HEK293T (cell line): ENCODE data around the gene ERI3.
A peak's percentile ranks its signal among the peaks of the same experiment; 100 is the strongest.

ENCODE experiments used
- CTCF ChIA-PET: fragments of 350-600 bp; formaldehyde crosslinking; extraction: SDS; loops from one replicate; lab custom pipeline; 2021; ENCODE audit warnings: antibody characterized with exemption, inconsistent platforms; lab: Yijun Ruan, JAX
- POLR2A ChIA-PET: fragments of 350-600 bp; formaldehyde crosslinking; extraction: SDS; loops from one replicate; lab custom pipeline; 2020; ENCODE audit warnings: antibody characterized with exemption, inconsistent platforms; lab: Yijun Ruan, JAX
- DNase-seq: peaks from one replicate; pipeline ENCODE4 v3.0.0; 2012; ENCODE audit warnings: mixed read lengths; ENCODE audit errors: extremely low spot score
- ARNT ChIP-seq: fragments of 450-650 bp; IDR thresholded peaks from 2 replicates; pipeline ENCODE4 v1.6.1; 2017; ENCODE audit warnings: mild to moderate bottlenecking
- BHLHE40 ChIP-seq: fragments of 450-650 bp; IDR thresholded peaks from 2 replicates; pipeline ENCODE4 v1.6.1; 2016; ENCODE audit warnings: mild to moderate bottlenecking, moderate library complexity, borderline replicate concordance
- CTBP1 ChIP-seq: fragments of 450-650 bp; IDR thresholded peaks from 2 replicates; pipeline ENCODE4 v1.6.1; 2016; ENCODE audit warnings: borderline replicate concordance
- ELF4 ChIP-seq: fragments of 450-650 bp; IDR thresholded peaks from 2 replicates; pipeline ENCODE4 v1.6.1; 2017; ENCODE audit warnings: antibody characterized with exemption
- FOXA1 ChIP-seq: fragments of 450-650 bp; IDR thresholded peaks from 2 replicates; pipeline ENCODE4 v1.6.1; 2016; ENCODE audit warnings: mild to moderate bottlenecking
- FOXK2 ChIP-seq: fragments of 450-650 bp; IDR thresholded peaks from 2 replicates; pipeline ENCODE4 v1.6.1; 2016; ENCODE audit warnings: mild to moderate bottlenecking
- FOXM1 ChIP-seq: fragments of 450-650 bp; IDR thresholded peaks from 2 replicates; pipeline ENCODE4 v1.6.1; 2017; ENCODE audit warnings: mild to moderate bottlenecking, borderline replicate concordance
- HDGF ChIP-seq: fragments of 450-650 bp; IDR thresholded peaks from 2 replicates; pipeline ENCODE4 v1.6.1; 2017; ENCODE audit warnings: antibody characterized with exemption, borderline replicate concordance
- L3MBTL2 ChIP-seq: fragments of 450-650 bp; conservative IDR thresholded peaks from 2 replicates; pipeline ENCODE4 v1.6.1; 2016; ENCODE audit warnings: mild to moderate bottlenecking
- LEF1 ChIP-seq: fragments of 450-650 bp; IDR thresholded peaks from 2 replicates; pipeline ENCODE4 v1.6.1; 2017; ENCODE audit warnings: mild to moderate bottlenecking, borderline replicate concordance
- NFRKB ChIP-seq: fragments of 450-650 bp; IDR thresholded peaks from 2 replicates; pipeline ENCODE4 v1.6.1; 2016; ENCODE audit warnings: mild to moderate bottlenecking, moderate library complexity
- PKNOX1 ChIP-seq: fragments of 450-650 bp; IDR thresholded peaks from 2 replicates; pipeline ENCODE4 v1.6.1; 2016
- SP1 ChIP-seq: fragments of 450-650 bp; IDR thresholded peaks from 2 replicates; pipeline ENCODE4 v1.6.1; 2017
- SUZ12 ChIP-seq: fragments of 450-650 bp; IDR thresholded peaks from 2 replicates; pipeline ENCODE4 v1.6.1; 2016; ENCODE audit warnings: mild to moderate bottlenecking
- TARDBP ChIP-seq: fragments of 450-650 bp; IDR thresholded peaks from 2 replicates; pipeline ENCODE4 v1.6.1; 2016
- ZNF384 ChIP-seq: fragments of 450-650 bp; IDR thresholded peaks from 2 replicates; pipeline ENCODE4 v1.6.1; 2016

Gene ERI3

GRCh38 chr1:44377925-44378784, 23.1 kb upstream of the ERI3 start:
- no peak; the same call in 1 of the 2 replicates for TF ChIP-seq LEF1
- TF ChIP-seq L3MBTL2: no peak
- no peak for TF ChIP-seq SUZ12
- TF ChIP-seq TARDBP: no peak
- no peak for TF ChIP-seq CTBP1
- no peak for TF ChIP-seq FOXM1
- no peak for TF ChIP-seq ARNT
- no peak for TF ChIP-seq ELF4
- no peak for TF ChIP-seq HDGF
- TF ChIP-seq NFRKB: no peak
- TF ChIP-seq ZNF384: no peak
- DNase-seq: peak; percentile 76
- ChIA-PET CTCF (interaction anchor here (0.6 to 1.8 kb wide), 22 partner anchors 9 to 478 kb away, joined by 3 to 18 read pairs (median 4); partner anchors contain the start of gene RNU5D-1), POLR2A (interaction anchor here (0.5 to 1.4 kb wide), 2 partner anchors 24 to 183 kb away, joined by 3 to 5 read pairs; no protein-coding TSS in a partner anchor)

GRCh38 chr1:44375547-44375946, 20.5 kb upstream of the ERI3 start:
- POLR2A ChIA-PET: no interaction called here

GRCh38 chr1:44371206-44371605, 16.1 kb upstream of the ERI3 start:
- TF ChIP-seq CTBP1 (no peak), SUZ12 (no peak), PKNOX1 (no peak), LEF1 (no peak), FOXM1 (no peak), L3MBTL2 (no peak), ZNF384 (no peak), ARNT (no peak), FOXK2 (no peak), SP1 (no peak), HDGF (no peak), FOXA1 (no peak), ELF4 (no peak), TARDBP (no peak), BHLHE40 (no peak), NFRKB (no peak)
- DNase-seq: no peak
- POLR2A ChIA-PET: no interaction called here
- CTCF ChIA-PET: no interaction called here

More at GRCh38 chr1:44375547-44375946, 20.5 kb upstream of the ERI3 start:
- DNase-seq: no peak
- TF ChIP-seq ELF4: no peak
- no peak for TF ChIP-seq SP1
- no peak for TF ChIP-seq HDGF
- no peak for TF ChIP-seq ZNF384
- no peak for TF ChIP-seq BHLHE40
- CTCF ChIA-PET: no interaction called here

GRCh38 chr1:44368471-44369151, 13.6 kb upstream of the ERI3 start:
- POLR2A ChIA-PET: no interaction called here
- TF ChIP-seq FOXA1: no peak
- TF ChIP-seq SUZ12: no peak
- TF ChIP-seq FOXM1: no peak
- TF ChIP-seq FOXK2: no peak
- DNase-seq: no peak
- CTCF ChIA-PET: interaction anchor here (1.4 kb wide), 1 partner anchor 9 kb away, joined by 5 read pairs; no protein-coding TSS in a partner anchor

- POLR2A ChIA-PET: no interaction called here
- DNase-seq: no peak
- CTCF ChIA-PET: no interaction called here
- TF ChIP-seq BHLHE40 (no peak), FOXK2 (no peak), TARDBP (no peak), ZNF384 (no peak), FOXA1 (no peak), FOXM1 (no peak), HDGF (no peak), PKNOX1 (no peak), CTBP1 (no peak), SUZ12 (no peak), NFRKB (no peak), ELF4 (no peak), LEF1 (no peak), ARNT (no peak), L3MBTL2 (no peak), SP1 (no peak)
These were observed 12.9 kb upstream of the ERI3 start for GRCh38 chr1:44367944-44368343.

- DNase-seq: no peak
- CTCF ChIA-PET: interaction anchor here (1.5 kb wide), 1 partner anchor 228 kb away, joined by 7 read pairs; no protein-coding TSS in a partner anchor
- POLR2A ChIA-PET: no interaction called here
These were observed 11.4 kb upstream of the ERI3 start for GRCh38 chr1:44366371-44366975.

More at GRCh38 chr1:44366371-44366975, 11.4 kb upstream of the ERI3 start:
- TF ChIP-seq FOXK2: no peak
